ENCODE data around the gene DENND4B. TPM values are rescaled to one million over a fixed set of nuclear protein-coding genes. Genes with fewer than 3 reads are reported as not detected.
"Not testable (repeated sequence)": the region's sequence is repeated elsewhere in the genome, so short reads cannot be mapped to it uniquely, and the experiment has no call there.

The DENND4B gene
- total and polyA plus RNA-seq, 9 of the 15 experiments (the other 6 are each of a cell fraction or from before 2014, with no cell fraction given), result 9.5 to 80.5 (median 23.1) TPM

DNA sequence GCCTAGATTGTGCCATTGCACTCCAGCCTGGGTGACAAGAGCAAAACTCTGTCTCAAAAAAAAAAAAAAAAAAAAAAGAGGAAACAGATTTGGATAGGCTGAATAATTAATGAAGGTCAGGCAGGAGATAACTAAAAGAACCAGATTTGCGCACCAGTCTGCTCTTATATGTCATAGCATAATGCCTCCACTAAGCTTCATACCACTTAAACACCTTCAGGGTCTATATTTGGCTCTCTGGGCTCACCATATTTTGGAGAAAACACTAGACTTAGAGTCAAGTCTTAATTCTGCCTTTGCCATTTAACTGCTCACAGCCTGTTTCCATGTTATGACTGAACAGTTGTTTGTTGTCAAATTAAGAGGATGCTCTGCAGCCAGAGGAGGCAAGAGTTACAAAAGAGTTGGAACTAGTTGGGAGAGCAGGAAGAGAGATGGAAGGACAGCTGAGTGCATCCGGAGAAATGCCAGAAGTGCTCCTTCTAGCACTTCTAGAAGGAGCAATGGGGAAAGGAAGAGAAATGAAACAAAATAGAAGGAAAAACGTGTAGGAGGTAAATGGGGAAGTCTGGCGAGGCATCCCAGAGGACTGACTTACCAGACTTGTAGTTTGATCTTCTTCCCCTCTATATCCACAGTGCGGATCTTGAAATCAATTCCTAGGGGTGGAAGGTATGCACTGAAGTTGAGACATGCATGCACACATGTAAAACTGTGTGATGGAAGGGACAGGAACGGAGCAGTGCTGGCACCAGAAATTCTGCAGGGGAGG is 37.8 kb upstream of the DENND4B start:
- no peak for DNase-seq (ENCODE audit: extremely low read depth in 1 of 4, low spot score in 3 of 4)
- Histone ChIP-seq H3K9me3 (replicated peaks; ENCODE audit: control insufficient read depth, insufficient read depth, low read depth, low read length) (no peaks in the 10 kb centered on the region), H3K36me3 (ENCODE audit: control insufficient read depth, insufficient read depth, low read length) (peaks cover 21% of the 10 kb centered on the region; the same call in 2 of the 3 replicates), H3K9me1 (ENCODE audit: control insufficient read depth, insufficient read depth, low read length) (no peaks in the 10 kb centered on the region), H4K20me1 (replicated peaks; ENCODE audit: control insufficient read depth, insufficient read depth, low read length) (no peaks in the 10 kb centered on the region), H3K27me3 (ENCODE audit: control insufficient read depth in 2 of 2, insufficient read depth in 2 of 2, low read length in 2 of 2) (no peaks in the 10 kb centered on the region), H3K79me2 (ENCODE audit: control insufficient read depth, insufficient read depth, low read length) (peaks cover 15% of the 10 kb centered on the region), H3K4me2 (ENCODE audit: insufficient read depth, low read length) (peak overlapping the region; percentile 94), H3K9ac (ENCODE audit: insufficient read depth in 1 of 2, low read depth in 2 of 2, low read length in 2 of 2) (peak overlapping the region in 1 of 2 experiments; percentile 89; a peak in 3 of 4 replicates), H3K4me3 (peak overlapping the region; percentile 55; the same call in 1 of the 2 replicates), H3K4me1 (replicated peaks in 1 of 2; ENCODE audit: control insufficient read depth in 2 of 2, insufficient read depth in 2 of 2, low read length in 2 of 2) (peaks cover 5 to 15% of the 10 kb centered on the region in 2 experiments; a peak in 4 of 5 replicates), H2AFZ (ENCODE audit: low read depth, low read length) (no peak overlapping the region), H3K27ac (ENCODE audit: extremely low read depth, low read depth, low read length) (no peak overlapping the region; the same call in 2 of the 3 replicates)
- in situ Hi-C loops (cut with MboI), result loop anchor here (10.0 kb wide), 1 partner anchor 480 kb away; no protein-coding TSS in a partner anchor
- FAIRE-seq, result no peak
- CTCF ChIA-PET (ENCODE audit: low intra/inter-chr PET ratio), result no interaction called here
- no TSS peak for BruUV-seq (replicated peaks)
- no peak for ATAC-seq
- WGBS (ENCODE audit: insufficient coverage, low coverage, missing lambda C conversion rate), result 52% methylated on average over 6 of the region's 6 CpGs
- intact Hi-C loops (cut with micrococcal nuclease), result loop anchor here (10.0 kb wide), 1 partner anchor 630 kb away; the partner anchor contains the start of gene S100A9
- POLR2A ChIA-PET, result interaction anchor here (0.6 to 1.8 kb wide), 3 partner anchors 10 to 120 kb away, joined by 3 to 6 read pairs (median 5); partner anchors contain the start of gene DENND4B
- TF ChIP-seq SPI1 (IDR thresholded peaks at IDR 0.05; ENCODE audit: borderline replicate concordance, low read depth, low read length) (0 out of 2 replicates have a peak, but pooled peaks have one; percentile 31), ZNF436 (CRISPR knock-in tag; IDR thresholded peaks at IDR 0.05) (no peak)

DNA sequence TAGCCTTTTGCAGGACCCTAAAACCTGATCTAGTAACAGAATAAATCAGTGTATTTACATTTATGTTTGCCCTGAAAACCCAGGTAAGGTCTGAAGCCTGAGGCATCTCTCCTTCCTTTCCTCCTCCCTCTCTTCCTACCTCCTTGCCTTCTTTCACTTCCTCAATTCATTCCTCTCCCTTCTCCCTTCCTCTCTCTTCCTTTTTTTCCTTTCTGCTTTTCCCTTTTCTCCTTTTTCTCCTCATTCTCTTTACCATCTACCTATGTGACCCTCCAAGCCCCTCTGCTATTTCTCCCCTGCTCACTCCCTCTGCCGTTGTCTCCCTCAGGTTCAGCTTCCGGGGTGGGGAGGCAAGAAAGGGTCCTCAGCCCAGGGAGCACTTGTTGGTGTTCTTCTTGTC is 35.2 kb upstream of the DENND4B start:
- POLR2A ChIA-PET, result interaction anchor here (1.2 to 1.4 kb wide), 2 partner anchors 9 kb away, joined by 3 to 9 read pairs; partner anchors contain the start of gene RPS27
- not testable (repeated sequence) for FAIRE-seq
- TSS peak; percentile 85 for BruUV-seq (replicated peaks)

More for the DNA sequence above, 35.2 kb upstream of the DENND4B start:
- H2AFZ ChIP-seq (ENCODE audit: low read depth, low read length); CTCF ChIA-PET (ENCODE audit: low intra/inter-chr PET ratio); H4K20me1 ChIP-seq (replicated peaks; ENCODE audit: control insufficient read depth, insufficient read depth, low read length); H3K27me3 ChIP-seq (ENCODE audit: control insufficient read depth in 2 of 2, insufficient read depth in 2 of 2, low read length in 2 of 2); H3K27ac ChIP-seq (ENCODE audit: extremely low read depth, low read depth, low read length); H3K9me3 ChIP-seq (replicated peaks; ENCODE audit: control insufficient read depth, insufficient read depth, low read depth, low read length); ATAC-seq; H3K9ac ChIP-seq (ENCODE audit: insufficient read depth in 1 of 2, low read depth in 2 of 2, low read length in 2 of 2); H3K9me1 ChIP-seq (ENCODE audit: control insufficient read depth, insufficient read depth, low read length); DNase-seq (ENCODE audit: extremely low read depth in 1 of 4, low spot score in 3 of 4); H3K4me3 ChIP-seq; H3K4me2 ChIP-seq (ENCODE audit: insufficient read depth, low read length): not testable (repeated sequence)
- in situ Hi-C loops (cut with MboI) (loop anchor here (10.0 kb wide), 1 partner anchor 477 kb away; no protein-coding TSS in a partner anchor), intact Hi-C loops (cut with micrococcal nuclease) (loop anchor here (10.0 kb wide), 1 partner anchor 627 kb away; the partner anchor contains the start of gene S100A9)
- peaks cover 39% of the 10 kb centered on the region for H3K79me2 ChIP-seq (ENCODE audit: control insufficient read depth, insufficient read depth, low read length)
- peaks cover 11 to 24% of the 10 kb centered on the region in 2 experiments; a peak in 4 of 5 replicates for H3K4me1 ChIP-seq (replicated peaks in 1 of 2; ENCODE audit: control insufficient read depth in 2 of 2, insufficient read depth in 2 of 2, low read length in 2 of 2)
- 90% methylated on average over 2 of the region's 2 CpGs for WGBS (ENCODE audit: insufficient coverage, low coverage, missing lambda C conversion rate)
- peaks cover 21% of the 10 kb centered on the region; the same call in 2 of the 3 replicates for H3K36me3 ChIP-seq (ENCODE audit: control insufficient read depth, insufficient read depth, low read length)

All from K562 (cell line).